ENCODE measurements around the gene MORN3. TPM values are rescaled to one million over a fixed set of nuclear protein-coding genes. Genes with fewer than 3 reads are reported as not detected.
A peak's percentile ranks its signal among the peaks of the same experiment; 100 is the strongest.
"Not testable (repeated sequence)": the region's sequence is repeated elsewhere in the genome, so short reads cannot be mapped to it uniquely, and the experiment has no call there.

MORN3 gene
- total RNA-seq, 1 donor: 1.4 TPM

- H3K9me3 ChIP-seq (ENCODE audit: low read depth, low read length): no peaks in the 10 kb centered on the region
- H3K4me3 ChIP-seq (ENCODE audit: insufficient read depth, low read length): no peak overlapping the region
- H4K20me1 ChIP-seq (ENCODE audit: insufficient read depth, low read length): no peaks in the 10 kb centered on the region
- TF ChIP-seq CTCF (IDR thresholded peaks at IDR 0.05; ENCODE audit: extremely low read depth, low read depth, low read length): no peak
- no peaks in the 10 kb centered on the region for H3K27me3 ChIP-seq (ENCODE audit: insufficient read depth, low read length)
- no peak for DNase-seq (ENCODE audit: insufficient read length, low spot score, missing footprints)
- H3K4me2 ChIP-seq (ENCODE audit: insufficient read depth, low read length): no peak overlapping the region
- no peak overlapping the region for H2AFZ ChIP-seq (ENCODE audit: low read length)
- H3K36me3 ChIP-seq (ENCODE audit: insufficient read depth, low read length): no peaks in the 10 kb centered on the region
- H3K27ac ChIP-seq (ENCODE audit: low read depth, low read length): no peak overlapping the region
- H3K4me1 ChIP-seq (ENCODE audit: insufficient read depth, low read length): peaks cover 6% of the 10 kb centered on the region
- H3K79me2 ChIP-seq (ENCODE audit: insufficient read depth, low read length): no peaks in the 10 kb centered on the region
These were observed 19.5 kb upstream of the MORN3 start for GRCh38 chr12:121688966-121689365.

- not testable (repeated sequence) for H3K27ac ChIP-seq (ENCODE audit: low read depth, low read length); H3K4me3 ChIP-seq (ENCODE audit: insufficient read depth, low read length); H3K27me3 ChIP-seq (ENCODE audit: insufficient read depth, low read length); H2AFZ ChIP-seq (ENCODE audit: low read length); H3K4me1 ChIP-seq (ENCODE audit: insufficient read depth, low read length); H3K79me2 ChIP-seq (ENCODE audit: insufficient read depth, low read length); H4K20me1 ChIP-seq (ENCODE audit: insufficient read depth, low read length); H3K36me3 ChIP-seq (ENCODE audit: insufficient read depth, low read length); H3K4me2 ChIP-seq (ENCODE audit: insufficient read depth, low read length); H3K9me3 ChIP-seq (ENCODE audit: low read depth, low read length)
- peak; percentile 6 for DNase-seq (ENCODE audit: insufficient read length, low spot score, missing footprints)
These were observed 10.3 kb upstream of the MORN3 start for GRCh38 chr12:121679661-121680197.

- Histone ChIP-seq H3K27me3 (ENCODE audit: insufficient read depth, low read length) (no peaks in the 10 kb centered on the region), H3K27ac (ENCODE audit: low read depth, low read length) (no peak overlapping the region), H3K79me2 (ENCODE audit: insufficient read depth, low read length) (no peaks in the 10 kb centered on the region), H3K4me1 (ENCODE audit: insufficient read depth, low read length) (no peaks in the 10 kb centered on the region), H4K20me1 (ENCODE audit: insufficient read depth, low read length) (no peaks in the 10 kb centered on the region), H2AFZ (ENCODE audit: low read length) (no peak overlapping the region), H3K9me3 (ENCODE audit: low read depth, low read length) (no peaks in the 10 kb centered on the region), H3K4me3 (ENCODE audit: insufficient read depth, low read length) (no peak overlapping the region), H3K4me2 (ENCODE audit: insufficient read depth, low read length) (no peak overlapping the region), H3K36me3 (ENCODE audit: insufficient read depth, low read length) (no peaks in the 10 kb centered on the region)
- no peak for TF ChIP-seq CTCF (IDR thresholded peaks at IDR 0.05; ENCODE audit: extremely low read depth, low read depth, low read length)
- DNase-seq (ENCODE audit: insufficient read length, low spot score, missing footprints): no peak
These were observed 9.4 kb upstream of the MORN3 start for GRCh38 chr12:121678716-121679300.

- Histone ChIP-seq H3K4me1 (ENCODE audit: insufficient read depth, low read length) (no peaks in the 10 kb centered on the region), H3K79me2 (ENCODE audit: insufficient read depth, low read length) (no peaks in the 10 kb centered on the region), H3K36me3 (ENCODE audit: insufficient read depth, low read length) (no peaks in the 10 kb centered on the region), H3K4me2 (ENCODE audit: insufficient read depth, low read length) (no peak overlapping the region), H4K20me1 (ENCODE audit: insufficient read depth, low read length) (no peaks in the 10 kb centered on the region), H3K9me3 (ENCODE audit: low read depth, low read length) (no peaks in the 10 kb centered on the region), H2AFZ (ENCODE audit: low read length) (no peak overlapping the region), H3K27ac (ENCODE audit: low read depth, low read length) (no peak overlapping the region), H3K27me3 (ENCODE audit: insufficient read depth, low read length) (no peaks in the 10 kb centered on the region), H3K4me3 (ENCODE audit: insufficient read depth, low read length) (no peak overlapping the region)
- TF ChIP-seq CTCF (IDR thresholded peaks at IDR 0.05; ENCODE audit: extremely low read depth, low read depth, low read length): no peak
- DNase-seq (ENCODE audit: insufficient read length, low spot score, missing footprints): no peak
These were observed 8.9 kb upstream of the MORN3 start for GRCh38 chr12:121678305-121678704.
